ENCODE measurements around the gene BNIPL.
A peak's percentile ranks its signal among the peaks of the same experiment; 100 is the strongest.

The BNIPL gene

GRCh38 chr1:151036356-151036755 is at the start of gene BNIPL:
Gene BNIPL, plus strand, starts transcription at chr1:151036586. Its CDS starts 140 bp downstream, at chr1:151036726.
- DNase-seq: no peak

GRCh38 chr1:150987924-150988323 is 48.5 kb upstream of the BNIPL start:
- DNase-seq: no peak

- no peak for DNase-seq
Observed at GRCh38 chr1:150992626-150993025, 43.8 kb upstream of the BNIPL start.

GRCh38 chr1:150994248-150994647 is 42.1 kb upstream of the BNIPL start:
- no peak for DNase-seq

- no peak for DNase-seq
Observed at GRCh38 chr1:150995460-150995859, 40.9 kb upstream of the BNIPL start.

- DNase-seq: no peak
Observed at GRCh38 chr1:150995896-150996295, 40.5 kb upstream of the BNIPL start.

GRCh38 chr1:150997126-150997872 is 39.1 kb upstream of the BNIPL start:
- DNase-seq: no peak

- no peak for DNase-seq
Observed at GRCh38 chr1:150997949-150998348, 38.4 kb upstream of the BNIPL start.

- no peak for DNase-seq
Observed at GRCh38 chr1:150999051-150999674, 37.2 kb upstream of the BNIPL start.

GRCh38 chr1:150999926-151000325 is 36.5 kb upstream of the BNIPL start:
- no peak for DNase-seq

GRCh38 chr1:151000408-151000807 is 36.0 kb upstream of the BNIPL start:
- DNase-seq: no peak

GRCh38 chr1:151001602-151002001 is 34.8 kb upstream of the BNIPL start:
- DNase-seq: no peak

- DNase-seq: no peak
Observed at GRCh38 chr1:151002051-151002450, 34.3 kb upstream of the BNIPL start.

GRCh38 chr1:151002611-151003010 is 33.8 kb upstream of the BNIPL start:
- DNase-seq: no peak

GRCh38 chr1:151003180-151003579 is 33.2 kb upstream of the BNIPL start:
- DNase-seq: no peak

GRCh38 chr1:151005729-151006319 is 30.6 kb upstream of the BNIPL start:
- DNase-seq: no peak

- DNase-seq: peak; percentile 84
Observed at GRCh38 chr1:151006327-151007052, 29.9 kb upstream of the BNIPL start, which contains the start of gene MINDY1. Gene MINDY1, minus strand, starts transcription at chr1:151006902. Its CDS starts 4,285 bp downstream, at chr1:151002617.

- DNase-seq: no peak
Observed at GRCh38 chr1:151007853-151008243, 28.5 kb upstream of the BNIPL start.

GRCh38 chr1:151008244-151009205 is 27.9 kb upstream of the BNIPL start, which contains the start of gene PRUNE1:
Gene PRUNE1, plus strand, starts transcription at chr1:151008449. Its CDS starts 184 bp downstream, at chr1:151008633.
- DNase-seq: peak; percentile 97

- DNase-seq: no peak
Observed at GRCh38 chr1:151009206-151009587, 27.2 kb upstream of the BNIPL start.

GRCh38 chr1:151009674-151010345 is 26.6 kb upstream of the BNIPL start:
- no peak for DNase-seq

Data from right hindlimb (tissue), 1 donor.